GM23338 (cell line): ENCODE results near the gene DNAAF5. TPM values are rescaled to one million over a fixed set of nuclear protein-coding genes. Genes with fewer than 3 reads are reported as not detected.

ENCODE experiments used
- ATAC-seq: fragments of 200-7000 bp; cut with Tn5 transposase; 3 replicates; pipeline ENCODE4 v1.9.1; 2020
- DNase-seq: peaks from one replicate; pipeline ENCODE4 v3.0.0-alpha.2; 2015; ENCODE audit warnings: low spot score
- H2AFZ ChIP-seq: fragments of 200-600 bp; sonication (generic); 2 replicates; pipeline ENCODE4 v1.8.0; 2016; ENCODE audit warnings: antibody characterized with exemption, mild to moderate bottlenecking, moderate library complexity
- H3F3A ChIP-seq: fragments of 200-600 bp; sonication (generic); replicated peaks from 2 replicates; pipeline ENCODE4 v1.8.0; 2017; ENCODE audit warnings: antibody characterized with exemption, mixed run types, low read depth
- H3K27ac ChIP-seq: fragments of 200-600 bp; sonication (generic); 2 replicates; pipeline ENCODE4 v1.6.1; 2016; ENCODE audit warnings: low read depth
- H3K27me3 ChIP-seq: fragments of 200-600 bp; sonication (generic); 2 replicates; pipeline ENCODE4 v1.8.0; 2016; ENCODE audit warnings: mild to moderate bottlenecking, mixed run types, moderate library complexity; ENCODE audit not compliant: insufficient read depth
- H3K36me3 ChIP-seq: fragments of 200-600 bp; sonication (generic); 2 replicates; pipeline ENCODE4 v1.8.0; 2016; ENCODE audit warnings: mild to moderate bottlenecking; ENCODE audit not compliant: insufficient read depth
- H3K4me1 ChIP-seq: fragments of 200-600 bp; sonication (generic); 2 replicates; pipeline ENCODE4 v1.8.0; 2016; ENCODE audit warnings: mild to moderate bottlenecking, moderate library complexity; ENCODE audit not compliant: insufficient read depth
- H3K4me2 ChIP-seq: fragments of 200-600 bp; sonication (generic); 2 replicates; pipeline ENCODE4 v1.7.1; 2017; ENCODE audit warnings: mixed run types
- H3K4me3 ChIP-seq: fragments of 200-600 bp; sonication (generic); 2 replicates; pipeline ENCODE4 v1.6.1; 2016; ENCODE audit warnings: mixed run types
- H3K79me2 ChIP-seq: fragments of 200-600 bp; sonication (generic); replicated peaks from 2 replicates; pipeline ENCODE4 v1.8.0; 2017; ENCODE audit warnings: mild to moderate bottlenecking; ENCODE audit not compliant: insufficient read depth
- H3K9me2 ChIP-seq: fragments of 200-600 bp; sonication (generic); 2 replicates; pipeline ENCODE4 v1.8.0; 2017; ENCODE audit not compliant: insufficient read depth
- H4K20me1 ChIP-seq: fragments of 200-600 bp; sonication (generic); replicated peaks from 2 replicates; pipeline ENCODE4 v1.8.0; 2017; ENCODE audit warnings: mild to moderate bottlenecking; ENCODE audit not compliant: insufficient read depth
- H3K27ac Mint-ChIP-seq: 2 replicates; pipeline ENCODE4 v1.8.0; 2020; ENCODE audit warnings: inconsistent platforms, mild to moderate bottlenecking, moderate library complexity, mixed read lengths
- H3K27me3 Mint-ChIP-seq: 3 replicates; pipeline ENCODE4 v1.8.0; 2022; ENCODE audit warnings: low read depth, mild to moderate bottlenecking, moderate library complexity, mixed read lengths, inconsistent platforms; ENCODE audit not compliant: insufficient read depth, poor library complexity
- H3K36me3 Mint-ChIP-seq: 3 replicates; pipeline ENCODE4 v1.8.0; 2021; ENCODE audit warnings: low read depth, mild to moderate bottlenecking, inconsistent platforms, moderate library complexity, mixed read lengths
- H3K4me1 Mint-ChIP-seq: 3 replicates; pipeline ENCODE4 v1.8.0; 2020; ENCODE audit warnings: mild to moderate bottlenecking, inconsistent platforms, mixed read lengths
- H3K4me3 Mint-ChIP-seq: 3 replicates; pipeline ENCODE4 v1.8.0; 2021; ENCODE audit warnings: moderate library complexity, mild to moderate bottlenecking, inconsistent platforms, mixed read lengths
- H3K9me3 Mint-ChIP-seq: 3 replicates; pipeline ENCODE4 v1.8.0; 2020; ENCODE audit warnings: moderate library complexity, mild to moderate bottlenecking, inconsistent platforms, mixed read lengths
- CREB1 ChIP-seq: fragments of 250-450 bp; sonication (Bioruptor Pico); IDR thresholded peaks from 2 replicates; pipeline ENCODE4 v1.5.0; 2020; ENCODE audit warnings: low read depth, mild to moderate bottlenecking, moderate library complexity
- CTCF ChIP-seq, 2 experiments: fragments of 200-600 bp in 1 of 2; sonication (generic) in 1 of 2; conservative IDR thresholded peaks; 2 replicates each; pipeline versions ENCODE4 v1.5.1 to v1.6.1; 2016 to 2017; ENCODE audit warnings: antibody characterized with exemption in 2 of 2, low read depth in 2 of 2, mild to moderate bottlenecking in 2 of 2, moderate library complexity in 1 of 2
- ETS1 ChIP-seq: IDR thresholded peaks from 2 replicates; pipeline ENCODE4 v1.6.1; 2016; ENCODE audit warnings: antibody characterized with exemption
- EZH2 ChIP-seq: fragments of 200-600 bp; sonication (generic); IDR thresholded peaks from one replicate; pipeline ENCODE4 v1.8.0; 2017; ENCODE audit warnings: antibody characterized with exemption, mild to moderate bottlenecking, low read depth; ENCODE audit not compliant: unreplicated experiment
- EZH2phosphoT487 ChIP-seq: fragments of 200-600 bp; sonication (generic); IDR thresholded peaks from one replicate; pipeline ENCODE4 v1.8.1; 2018; ENCODE audit warnings: antibody characterized with exemption; ENCODE audit not compliant: unreplicated experiment
- JUNB ChIP-seq: IDR thresholded peaks from one replicate; pipeline ENCODE4 v1.6.1; 2016; ENCODE audit warnings: antibody characterized with exemption; ENCODE audit not compliant: unreplicated experiment
- NANOG ChIP-seq: IDR thresholded peaks from 2 replicates; pipeline ENCODE4 v1.6.1; 2016; ENCODE audit warnings: antibody characterized with exemption, borderline replicate concordance
- POLR2AphosphoS5 ChIP-seq: IDR thresholded peaks from 2 replicates; pipeline ENCODE4 v1.6.1; 2016; ENCODE audit warnings: antibody characterized with exemption, low read depth
- REST ChIP-seq: IDR thresholded peaks from one replicate; pipeline ENCODE4 v1.6.1; 2018; ENCODE audit warnings: antibody characterized with exemption; ENCODE audit not compliant: unreplicated experiment
- STAT1 ChIP-seq: IDR thresholded peaks from one replicate; pipeline ENCODE4 v1.6.1; 2016; ENCODE audit warnings: antibody characterized with exemption; ENCODE audit not compliant: unreplicated experiment
- ZNF114 ChIP-seq: fragments of 250-450 bp; sonication (Bioruptor Pico); IDR thresholded peaks from 2 replicates; pipeline ENCODE4 v1.5.0; 2020; ENCODE audit warnings: mild to moderate bottlenecking, moderate library complexity
- ZNF331 ChIP-seq: fragments of 250-450 bp; sonication (Bioruptor Pico); IDR thresholded peaks from 2 replicates; pipeline ENCODE4 v1.5.0; 2020; ENCODE audit warnings: low read depth, mild to moderate bottlenecking, moderate library complexity
- ZNF462 ChIP-seq: fragments of 250-450 bp; sonication (Bioruptor Pico); IDR thresholded peaks from 2 replicates; pipeline ENCODE4 v1.5.0; 2020; ENCODE audit warnings: mild to moderate bottlenecking, moderate library complexity
- polyA plus RNA-seq: library from polyadenylated mRNA; unstranded; fragments of >200 nt; fragmentation: Nextera tagmentation; extraction: Ambion mirVana; gene quantifications from 2 replicates; pipeline ENCODE4 v1.2.1, GENCODE V29; 2016
- total RNA-seq: library from RNA; depleted of rRNA; stranded (reverse); fragments of >200 nt; shearing (Covaris generic); gene quantifications from 2 replicates; pipeline ENCODE4 v1.2.3, GENCODE V29; 2014

Gene DNAAF5
- total and polyA plus RNA-seq, 2 experiments from 2014 or later: 20.4 to 86.7 TPM

GRCh38 chr7:691361-692045 lies 35.0 kb upstream of the DNAAF5 start:
- Mint-ChIP-seq H3K9me3 (peaks cover 49% of the 10 kb centered on the region), H3K4me1 (no peaks in the 10 kb centered on the region; the same call in 2 of the 3 replicates), H3K4me3 (no peak overlapping the region), H3K27ac (no peak overlapping the region), H3K36me3 (peaks cover 87% of the 10 kb centered on the region), H3K27me3 (peaks cover 12% of the 10 kb centered on the region)
- TF ChIP-seq EZH2 (no peak), NANOG (no peak), ZNF462 (no peak), ZNF331 (CRISPR knock-in tag) (no peak), EZH2phosphoT487 (no peak), STAT1 (no peak), CREB1 (CRISPR knock-in tag) (no peak), REST (no peak), JUNB (no peak), CTCF (conservative IDR thresholded peaks at IDR 0.05; ENCODE audit: low read depth in 2 of 2) (no peak), ZNF114 (no peak), ETS1 (no peak), POLR2AphosphoS5 (no peak)
- Histone ChIP-seq H3K27me3 (no peaks in the 10 kb centered on the region), H3K4me2 (no peak overlapping the region), H3K79me2 (peaks cover 5% of the 10 kb centered on the region; the same call in 1 of the 2 replicates), H3F3A (no peaks in the 10 kb centered on the region), H3K4me1 (no peaks in the 10 kb centered on the region), H3K36me3 (peaks cover 10% of the 10 kb centered on the region), H3K9me2 (no peaks in the 10 kb centered on the region), H4K20me1 (no peaks in the 10 kb centered on the region), H2AFZ (no peak overlapping the region), H3K4me3 (no peak overlapping the region), H3K27ac (no peak overlapping the region)
- ATAC-seq (no peak), DNase-seq (no peak)
